Measurements from ENCODE around the gene PDE2A.

Gene PDE2A

DNA sequence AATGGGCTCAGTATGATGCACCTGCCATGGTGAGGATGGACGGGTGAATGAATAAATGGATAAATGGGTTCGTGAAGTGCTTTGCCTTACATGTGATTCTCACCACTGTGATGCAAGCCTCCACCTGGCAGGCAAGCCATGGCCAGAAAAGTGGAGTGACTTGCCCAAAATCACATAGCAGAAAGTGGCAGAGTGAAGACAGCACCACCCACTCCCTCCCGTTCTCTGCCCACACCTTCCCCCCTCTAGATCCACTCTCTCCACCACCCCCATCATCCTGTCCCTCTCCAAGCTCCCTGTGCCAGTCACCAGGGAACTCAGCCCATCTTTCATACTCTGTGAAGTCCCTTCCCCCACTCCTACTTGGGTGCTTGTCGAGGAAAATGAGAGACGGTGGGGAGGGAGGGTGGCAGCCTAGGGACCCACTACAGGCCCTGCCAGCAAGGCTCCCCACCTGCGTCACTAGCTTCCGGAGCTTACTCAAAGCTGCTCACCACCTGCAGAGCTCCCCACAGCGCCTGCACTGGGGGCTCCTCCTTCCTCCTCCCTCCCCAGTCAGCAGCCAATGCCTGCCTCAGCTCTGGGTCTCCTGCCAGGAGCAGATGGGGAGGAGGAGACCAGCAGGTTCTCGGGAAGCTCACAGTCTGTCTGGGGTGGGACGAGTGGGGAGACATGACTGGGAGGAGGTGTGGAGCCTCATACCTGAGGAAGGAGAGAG, 82.3 kb downstream of the PDE2A start (continued):
- TF ChIP-seq TSHZ2 (CRISPR knock-in tag; IDR thresholded peaks at IDR 0.05), result no peak
- no peak for TF ChIP-seq ZNF8 (CRISPR knock-in tag; IDR thresholded peaks at IDR 0.05)
- TF ChIP-seq, protein P1, sequence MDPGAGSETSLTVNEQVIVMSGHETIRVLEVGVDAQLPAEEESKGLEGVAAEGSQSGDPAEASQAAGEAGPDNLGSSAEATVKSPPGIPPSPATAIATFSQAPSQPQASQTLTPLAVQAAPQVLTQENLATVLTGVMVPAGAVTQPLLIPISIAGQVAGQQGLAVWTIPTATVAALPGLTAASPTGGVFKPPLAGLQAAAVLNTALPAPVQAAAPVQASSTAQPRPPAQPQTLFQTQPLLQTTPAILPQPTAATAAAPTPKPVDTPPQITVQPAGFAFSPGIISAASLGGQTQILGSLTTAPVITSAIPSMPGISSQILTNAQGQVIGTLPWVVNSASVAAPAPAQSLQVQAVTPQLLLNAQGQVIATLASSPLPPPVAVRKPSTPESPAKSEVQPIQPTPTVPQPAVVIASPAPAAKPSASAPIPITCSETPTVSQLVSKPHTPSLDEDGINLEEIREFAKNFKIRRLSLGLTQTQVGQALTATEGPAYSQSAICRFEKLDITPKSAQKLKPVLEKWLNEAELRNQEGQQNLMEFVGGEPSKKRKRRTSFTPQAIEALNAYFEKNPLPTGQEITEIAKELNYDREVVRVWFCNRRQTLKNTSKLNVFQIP (CRISPR knock-in tag; IDR thresholded peaks at IDR 0.05; ENCODE audit: borderline replicate concordance, low read depth), result no peak
- TF ChIP-seq ISL1 (CRISPR knock-in tag; IDR thresholded peaks at IDR 0.05), result no peak

GRCh38 chr11:72591023-72591422, 83.2 kb downstream of the PDE2A start:
- no peak for TF ChIP-seq ZNF565 (CRISPR knock-in tag; conservative IDR thresholded peaks at IDR 0.05; ENCODE audit: low read depth)
- TF ChIP-seq ESRRG (CRISPR knock-in tag; IDR thresholded peaks at IDR 0.05), result no peak
- no peak for TF ChIP-seq ZFP3 (CRISPR knock-in tag; IDR thresholded peaks at IDR 0.05)
- no peak for TF ChIP-seq ZFP30 (CRISPR knock-in tag; IDR thresholded peaks at IDR 0.05)
- no peak for TF ChIP-seq OSR1 (CRISPR knock-in tag; IDR thresholded peaks at IDR 0.05)
- TF ChIP-seq TOX (CRISPR knock-in tag; IDR thresholded peaks at IDR 0.05; ENCODE audit: borderline replicate concordance), result no peak
- no peak for TF ChIP-seq ZNF8 (CRISPR knock-in tag; IDR thresholded peaks at IDR 0.05)
- TF ChIP-seq SNAI2 (CRISPR knock-in tag; IDR thresholded peaks at IDR 0.05), result no peak
- no peak for TF ChIP-seq RARB (CRISPR knock-in tag; IDR thresholded peaks at IDR 0.05)
- no peak for TF ChIP-seq ZNF70 (CRISPR knock-in tag; IDR thresholded peaks at IDR 0.05)
- TF ChIP-seq, protein P2, sequence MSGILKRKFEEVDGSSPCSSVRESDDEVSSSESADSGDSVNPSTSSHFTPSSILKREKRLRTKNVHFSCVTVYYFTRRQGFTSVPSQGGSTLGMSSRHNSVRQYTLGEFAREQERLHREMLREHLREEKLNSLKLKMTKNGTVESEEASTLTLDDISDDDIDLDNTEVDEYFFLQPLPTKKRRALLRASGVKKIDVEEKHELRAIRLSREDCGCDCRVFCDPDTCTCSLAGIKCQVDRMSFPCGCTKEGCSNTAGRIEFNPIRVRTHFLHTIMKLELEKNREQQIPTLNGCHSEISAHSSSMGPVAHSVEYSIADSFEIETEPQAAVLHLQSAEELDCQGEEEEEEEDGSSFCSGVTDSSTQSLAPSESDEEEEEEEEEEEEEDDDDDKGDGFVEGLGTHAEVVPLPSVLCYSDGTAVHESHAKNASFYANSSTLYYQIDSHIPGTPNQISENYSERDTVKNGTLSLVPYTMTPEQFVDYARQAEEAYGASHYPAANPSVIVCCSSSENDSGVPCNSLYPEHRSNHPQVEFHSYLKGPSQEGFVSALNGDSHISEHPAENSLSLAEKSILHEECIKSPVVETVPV (CRISPR knock-in tag; IDR thresholded peaks at IDR 0.05), result no peak
- TF ChIP-seq GLIS3 (CRISPR knock-in tag; IDR thresholded peaks at IDR 0.05), result no peak
- TF ChIP-seq TSHZ2 (CRISPR knock-in tag; IDR thresholded peaks at IDR 0.05), result no peak
- TF ChIP-seq, protein P1 (CRISPR knock-in tag; IDR thresholded peaks at IDR 0.05; ENCODE audit: borderline replicate concordance, low read depth), result no peak
- no peak for ATAC-seq

DNA sequence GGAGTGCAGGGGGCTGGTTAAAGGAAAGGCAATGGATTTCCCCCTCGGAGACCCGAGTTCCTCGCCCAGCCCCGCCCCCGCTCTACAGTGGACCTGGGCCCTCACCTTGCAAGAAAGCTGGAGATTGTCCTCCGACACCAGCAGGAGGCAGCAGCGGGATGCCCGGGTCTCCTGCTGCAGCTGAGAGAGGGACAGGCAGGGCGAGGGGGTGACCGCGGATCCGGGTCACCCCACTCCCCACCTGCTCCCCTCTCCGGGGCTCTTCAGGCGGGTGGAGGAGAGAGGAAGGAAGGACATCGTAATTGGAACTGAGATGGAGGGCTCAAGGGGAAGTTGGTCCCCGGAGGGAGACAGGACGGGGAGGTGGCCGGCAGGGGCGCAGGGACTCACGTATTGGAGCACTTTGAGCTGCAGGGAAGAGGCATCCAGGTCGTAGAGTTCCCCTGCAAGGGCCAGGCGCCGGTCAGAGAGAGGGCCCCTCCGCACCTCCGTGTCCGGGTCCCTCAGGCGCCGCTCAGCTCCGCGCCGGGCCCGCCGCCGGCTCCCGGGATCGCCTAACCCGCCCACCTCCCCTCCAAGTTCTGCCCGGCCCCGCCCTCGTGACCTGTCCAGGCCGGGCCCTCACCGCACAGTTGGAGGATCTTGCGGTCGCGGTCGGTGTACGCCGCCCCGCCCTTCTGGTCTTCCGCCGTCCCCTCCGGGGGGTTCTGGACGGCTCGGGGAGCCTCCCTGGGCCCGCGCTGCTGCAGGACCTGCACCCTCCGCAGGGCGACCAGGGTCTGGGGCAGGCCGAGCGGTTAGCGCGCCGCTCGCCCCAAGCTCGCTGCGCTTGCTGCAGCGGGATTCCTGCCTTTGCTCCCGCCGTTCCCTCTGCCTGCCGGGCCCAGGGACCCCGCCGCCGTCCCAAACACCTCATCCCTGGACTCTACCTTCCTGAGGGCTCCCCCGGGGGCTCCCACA, 84.1 kb downstream of the PDE2A start:
- no peak for ATAC-seq
- TF ChIP-seq, protein P3, sequence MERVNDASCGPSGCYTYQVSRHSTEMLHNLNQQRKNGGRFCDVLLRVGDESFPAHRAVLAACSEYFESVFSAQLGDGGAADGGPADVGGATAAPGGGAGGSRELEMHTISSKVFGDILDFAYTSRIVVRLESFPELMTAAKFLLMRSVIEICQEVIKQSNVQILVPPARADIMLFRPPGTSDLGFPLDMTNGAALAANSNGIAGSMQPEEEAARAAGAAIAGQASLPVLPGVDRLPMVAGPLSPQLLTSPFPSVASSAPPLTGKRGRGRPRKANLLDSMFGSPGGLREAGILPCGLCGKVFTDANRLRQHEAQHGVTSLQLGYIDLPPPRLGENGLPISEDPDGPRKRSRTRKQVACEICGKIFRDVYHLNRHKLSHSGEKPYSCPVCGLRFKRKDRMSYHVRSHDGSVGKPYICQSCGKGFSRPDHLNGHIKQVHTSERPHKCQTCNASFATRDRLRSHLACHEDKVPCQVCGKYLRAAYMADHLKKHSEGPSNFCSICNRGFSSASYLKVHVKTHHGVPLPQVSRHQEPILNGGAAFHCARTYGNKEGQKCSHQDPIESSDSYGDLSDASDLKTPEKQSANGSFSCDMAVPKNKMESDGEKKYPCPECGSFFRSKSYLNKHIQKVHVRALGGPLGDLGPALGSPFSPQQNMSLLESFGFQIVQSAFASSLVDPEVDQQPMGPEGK (CRISPR knock-in tag; IDR thresholded peaks at IDR 0.05; ENCODE audit: borderline replicate concordance), result no peak
- TF ChIP-seq ZC3H10 (CRISPR knock-in tag; IDR thresholded peaks at IDR 0.05), result no peak

All from SK-N-SH treated with all-trans-retinoic acid at 6 μM for 48 hours (cell line).